ELF-1 (cell line): ENCODE results near the gene PHACTR3.
"Not testable (repeated sequence)": the region's sequence is repeated elsewhere in the genome, so short reads cannot be mapped to it uniquely, and the experiment has no call there.

Experiments used
- DNase-seq: peaks from one replicate; pipeline ENCODE4 v3.0.0-alpha.2; 2016; ENCODE audit warnings: low read depth, low spot score

Gene PHACTR3

DNA sequence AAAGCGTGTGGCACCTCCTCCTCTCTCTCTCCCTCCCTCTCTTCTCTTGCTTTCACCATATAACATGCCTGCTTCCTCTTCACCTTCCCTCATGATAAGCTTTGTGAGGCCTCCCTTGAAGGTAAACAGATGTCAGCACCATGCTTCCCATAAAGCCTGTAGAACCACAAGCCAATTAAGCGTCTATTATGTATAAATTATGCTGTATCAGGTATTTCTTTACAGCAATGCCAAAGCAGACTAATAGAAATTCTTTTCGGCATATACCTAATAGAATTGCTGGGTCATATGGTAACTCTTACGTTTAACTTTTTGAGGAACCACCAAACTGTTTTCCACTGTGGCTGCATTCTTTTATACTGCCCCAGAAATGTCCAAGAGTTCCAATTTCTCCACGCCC is 254.1 kb downstream of the PHACTR3 start:
- DNase-seq, result no peak

DNA sequence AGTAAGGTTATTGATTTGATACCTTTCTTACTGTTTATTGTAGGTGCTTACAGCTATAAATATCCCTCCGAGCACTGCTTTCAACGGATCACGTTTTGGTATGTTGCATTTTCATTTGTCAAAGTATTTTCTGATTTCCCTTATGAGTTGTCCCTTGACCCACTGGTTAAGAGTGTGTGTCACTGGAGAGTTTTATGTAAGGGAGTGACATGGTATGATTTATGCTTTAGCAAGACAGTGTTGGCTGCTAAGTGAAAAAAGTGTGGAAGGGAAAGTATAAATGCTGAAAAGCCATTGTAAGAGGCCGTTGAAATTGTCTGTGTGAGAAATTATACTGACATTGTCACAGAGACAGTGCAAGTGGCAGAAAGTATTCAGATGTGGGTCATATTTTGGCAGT is 257.1 kb downstream of the PHACTR3 start:
- no peak for DNase-seq

DNA sequence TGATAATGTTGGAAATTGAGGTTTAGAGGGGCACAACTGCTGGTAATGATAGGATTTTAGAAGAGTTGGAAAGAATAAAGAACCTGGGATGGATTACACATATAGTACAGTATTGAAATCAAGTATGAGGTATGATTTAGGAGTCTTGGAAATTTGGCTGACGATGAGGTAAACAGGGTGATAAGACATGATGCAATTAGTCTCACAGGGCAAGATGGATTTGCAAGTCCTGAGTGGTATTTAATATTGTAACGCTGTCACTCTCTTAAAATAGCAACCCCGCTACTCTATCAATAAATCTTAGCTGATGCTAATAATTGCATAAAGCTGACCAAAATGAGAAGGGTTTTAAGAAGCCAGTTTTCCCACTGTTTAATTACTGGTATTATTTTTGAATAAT is 258.7 kb downstream of the PHACTR3 start:
- DNase-seq, result no peak

DNA sequence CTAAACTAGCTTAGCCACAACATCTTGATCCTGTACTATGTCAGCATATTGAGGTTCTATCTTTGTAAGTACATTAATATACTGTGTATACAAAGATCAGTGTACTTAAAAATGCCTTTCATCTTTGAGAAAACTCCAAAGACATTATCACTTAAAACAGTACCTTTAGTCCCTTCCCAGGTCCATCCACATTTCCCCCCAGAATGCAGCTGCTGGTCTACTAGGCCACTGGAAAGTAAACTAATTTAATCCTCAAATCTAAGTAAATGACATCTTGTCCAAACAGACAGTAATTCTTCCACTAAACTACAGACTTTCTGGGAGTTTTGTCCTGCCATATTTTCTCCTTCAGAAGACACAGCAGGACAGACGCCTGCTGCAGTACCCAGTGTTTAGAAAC is 260.4 kb downstream of the PHACTR3 start:
- DNase-seq, result no peak

DNA sequence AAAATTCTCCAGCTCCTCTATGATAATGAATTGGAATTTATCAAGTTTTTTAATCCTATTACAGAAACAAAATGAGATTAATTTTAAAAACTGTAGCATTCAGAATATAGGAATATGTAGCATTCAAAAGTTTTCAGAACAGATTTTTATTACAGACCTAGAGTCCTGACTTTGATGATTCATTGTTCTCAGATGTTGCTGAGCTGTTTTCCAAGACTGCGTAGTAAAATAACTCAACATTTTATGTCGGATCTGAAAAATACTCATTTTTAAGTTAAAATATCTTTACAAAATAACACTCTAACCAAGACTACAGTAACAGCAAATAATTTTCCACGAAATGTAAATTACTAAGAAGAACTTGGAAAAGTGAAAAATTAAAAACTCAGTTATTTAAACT is 262.0 kb downstream of the PHACTR3 start:
- no peak for DNase-seq

DNA sequence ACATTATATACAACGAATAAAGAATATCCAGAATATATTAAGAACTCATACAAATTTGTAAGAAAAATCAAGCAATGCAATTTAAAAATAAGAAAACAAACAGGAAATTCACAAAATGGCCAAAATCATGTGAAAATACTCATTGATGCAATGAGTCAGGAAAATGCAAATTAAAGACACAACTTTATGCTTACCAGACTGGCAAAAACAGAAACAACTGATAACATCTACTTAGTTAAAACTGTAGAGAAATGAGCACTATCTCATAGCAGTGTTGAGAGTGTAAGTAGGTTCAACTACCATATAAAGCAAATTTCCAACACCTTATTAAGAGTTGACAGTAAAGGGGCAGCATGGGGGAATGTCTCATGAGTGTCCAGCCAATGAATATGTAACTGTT is 266.8 kb downstream of the PHACTR3 start:
- no peak for DNase-seq

DNA sequence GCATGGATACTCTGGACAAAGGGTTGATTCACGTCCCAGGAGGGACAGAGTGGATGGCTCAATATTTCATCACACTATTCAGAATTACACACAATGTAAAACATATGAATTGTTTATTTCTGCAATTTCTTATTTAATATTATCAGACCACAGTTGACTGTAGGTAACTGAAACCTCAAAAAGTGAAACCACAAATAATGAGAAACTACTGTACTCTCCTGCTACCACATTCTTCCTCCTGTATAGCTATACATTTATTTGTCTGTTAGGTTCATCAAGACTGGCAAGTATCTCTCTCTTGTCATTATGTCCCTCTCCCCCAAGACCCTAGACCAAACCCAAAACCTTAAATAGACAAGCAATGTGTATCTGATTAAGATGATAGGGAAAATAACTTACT is 269.1 kb downstream of the PHACTR3 start:
- no peak for DNase-seq

DNA sequence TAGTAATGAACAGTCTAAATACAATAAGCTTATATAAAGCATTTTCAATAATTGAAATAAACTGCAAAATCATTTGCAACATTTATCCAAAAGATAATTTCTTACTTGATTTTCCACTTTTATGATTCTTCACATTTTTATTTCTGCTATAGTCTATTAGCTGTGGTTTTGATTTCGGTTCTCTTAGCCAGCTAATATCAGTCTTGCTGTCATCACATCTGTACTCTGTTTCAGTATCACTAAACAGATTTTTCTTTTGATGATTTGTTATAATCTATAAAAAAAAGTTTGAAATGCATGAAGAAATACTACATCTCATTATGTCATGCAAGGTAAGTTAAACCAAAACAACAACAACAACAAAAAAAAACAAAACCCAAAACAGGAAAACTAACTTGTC is 275.9 kb downstream of the PHACTR3 start:
- no peak for DNase-seq

DNA sequence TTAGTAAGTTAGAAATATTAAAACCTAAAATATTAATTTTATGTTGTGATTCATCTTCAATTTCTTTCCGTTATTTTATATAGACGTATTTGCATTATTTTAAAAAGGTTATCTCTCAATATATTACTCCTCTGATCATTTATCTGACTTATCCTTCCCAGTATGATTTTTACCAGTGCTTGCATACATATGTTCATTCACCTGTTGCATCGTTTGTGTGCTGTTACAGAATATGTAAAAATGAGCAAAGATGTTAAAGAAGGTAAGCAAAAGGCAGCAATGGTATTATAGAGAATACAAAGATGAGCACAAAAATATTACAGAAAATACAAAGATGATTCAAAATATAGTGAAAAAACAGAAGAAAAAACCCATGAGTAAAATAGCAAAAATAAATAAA is 280.2 kb downstream of the PHACTR3 start:
- no peak for DNase-seq

DNA sequence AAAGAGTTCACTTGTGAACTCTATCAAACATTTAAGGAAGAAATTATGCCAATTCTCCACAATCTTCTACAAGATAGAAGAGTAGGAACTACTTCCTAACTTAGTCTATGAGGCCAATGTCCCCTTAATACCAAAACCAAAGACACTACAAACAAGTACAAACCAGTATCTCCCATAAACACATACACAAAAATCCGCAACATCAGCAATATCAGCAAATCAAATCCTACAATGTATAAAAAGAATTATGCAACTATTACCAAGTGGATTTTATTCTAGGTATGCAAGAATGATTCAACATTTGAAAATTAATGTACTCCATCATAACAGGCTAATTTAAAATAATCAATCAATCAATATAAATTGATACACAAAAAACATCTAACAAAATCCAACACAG is 283.7 kb downstream of the PHACTR3 start:
- no peak for DNase-seq

DNA sequence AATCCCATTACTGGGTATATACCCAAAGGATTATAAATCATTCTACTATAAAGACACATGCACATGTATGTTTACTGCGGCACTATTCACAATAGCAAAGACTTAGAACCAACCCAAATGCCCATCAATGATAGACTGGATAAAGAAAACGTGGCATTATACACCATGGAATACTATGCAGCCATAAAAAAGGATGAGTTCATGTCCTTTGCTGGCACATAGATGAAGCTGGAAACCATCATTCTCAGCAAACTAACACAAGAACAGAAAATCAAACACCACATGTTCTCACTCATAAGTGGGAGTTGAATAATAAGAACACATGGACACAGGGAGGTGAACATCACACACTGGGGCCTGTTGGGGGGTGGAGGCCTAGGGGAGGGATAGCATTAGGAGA is 285.7 kb downstream of the PHACTR3 start:
- DNase-seq, result not testable (repeated sequence)

DNA sequence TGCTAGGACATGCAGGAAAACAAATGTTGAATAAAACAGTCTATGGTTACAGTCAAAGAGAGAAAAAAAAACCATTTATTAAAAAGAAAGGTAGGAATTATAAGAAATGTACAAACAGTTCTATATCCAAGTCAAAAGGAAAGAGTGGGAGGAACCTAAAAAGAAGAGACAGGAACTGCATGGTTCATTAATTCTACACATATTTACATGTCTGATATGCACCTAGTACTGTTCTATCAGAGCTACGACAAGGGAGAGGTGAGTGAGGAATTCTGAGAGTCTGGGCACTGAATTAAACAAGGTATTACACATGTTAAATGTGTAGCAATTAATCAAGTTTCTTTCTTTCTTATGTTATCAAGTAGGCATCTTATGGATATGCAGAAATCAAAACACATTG is 287.2 kb downstream of the PHACTR3 start:
- DNase-seq, result no peak

DNA sequence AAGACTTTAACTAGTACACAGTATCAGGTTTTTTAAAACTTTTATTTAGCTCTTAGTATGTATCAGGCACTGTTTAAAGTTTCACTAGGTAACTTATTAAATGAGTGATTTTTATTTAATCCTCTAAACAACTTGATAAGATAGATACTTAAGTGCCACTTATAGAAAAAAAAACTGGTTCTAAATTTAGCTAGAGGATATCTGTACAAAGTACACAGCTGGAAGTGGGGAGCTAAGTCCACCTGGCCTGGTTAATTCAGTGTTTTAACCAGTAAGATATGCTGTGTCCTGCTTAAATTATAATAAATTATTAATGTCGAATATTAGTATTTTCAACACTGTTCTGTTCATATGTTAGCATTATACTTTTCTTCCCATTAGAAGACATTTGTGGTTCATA is 291.6 kb downstream of the PHACTR3 start:
- no peak for DNase-seq
